DOHH2 (cell line): Measurements from ENCODE around the gene NANOG.
"Not testable (repeated sequence)": the region's sequence is repeated elsewhere in the genome, so short reads cannot be mapped to it uniquely, and the experiment has no call there.

Experiments used
- H3F3A ChIP-seq: fragments of 200-600 bp; sonication (generic), shearing (Covaris generic); 2 replicates; pipeline ENCODE4 v1.6.0; 2016; ENCODE audit warnings: antibody characterized with exemption, mild to moderate bottlenecking; ENCODE audit not compliant: control insufficient read depth, insufficient read depth
- H3K27ac ChIP-seq: fragments of 200-600 bp; sonication (generic); 2 replicates; pipeline ENCODE4 v1.5.1; 2014; ENCODE audit warnings: low read depth, mild to moderate bottlenecking, low read length, moderate library complexity
- H3K27me3 ChIP-seq: fragments of 200-600 bp; sonication (generic); 2 replicates; pipeline ENCODE4 v1.6.1; 2014; ENCODE audit warnings: mild to moderate bottlenecking, low read length, mixed read lengths; ENCODE audit not compliant: control insufficient read depth
- H3K36me3 ChIP-seq: fragments of 200-600 bp; sonication (generic); 2 replicates; pipeline ENCODE4 v1.6.1; 2014; ENCODE audit warnings: mild to moderate bottlenecking, low read length, moderate library complexity, mixed read lengths; ENCODE audit not compliant: control insufficient read depth
- H3K4me1 ChIP-seq: fragments of 200-600 bp; sonication (generic); 2 replicates; pipeline ENCODE4 v1.6.1; 2014; ENCODE audit warnings: mild to moderate bottlenecking, low read length, mixed read lengths; ENCODE audit not compliant: control insufficient read depth
- H3K4me2 ChIP-seq: fragments of 200-600 bp; sonication (generic); 2 replicates; pipeline ENCODE4 v1.6.0; 2014; ENCODE audit warnings: mild to moderate bottlenecking, low read length, moderate library complexity
- H3K4me3 ChIP-seq: fragments of 200-600 bp; sonication (generic); 2 replicates; pipeline ENCODE4 v1.5.1; 2014; ENCODE audit warnings: mild to moderate bottlenecking, low read length, mixed read lengths
- H3K79me2 ChIP-seq: fragments of 200-600 bp; sonication (generic); 2 replicates; pipeline ENCODE4 v1.6.1; 2014; ENCODE audit warnings: mild to moderate bottlenecking, low read length, mixed read lengths; ENCODE audit not compliant: control insufficient read depth
- H3K9me2 ChIP-seq: fragments of 200-600 bp; sonication (generic); replicated peaks from 2 replicates; pipeline ENCODE4 v1.6.1; 2014; ENCODE audit warnings: mild to moderate bottlenecking, low read length, mixed read lengths; ENCODE audit not compliant: control insufficient read depth
- H3K9me3 ChIP-seq: fragments of 200-600 bp; sonication (generic); 2 replicates; pipeline ENCODE4 v1.6.1; 2014; ENCODE audit warnings: antibody characterized with exemption, low read length, mixed read lengths; ENCODE audit not compliant: control insufficient read depth, insufficient read depth
- H4K20me1 ChIP-seq: fragments of 200-600 bp; sonication (generic); 2 replicates; pipeline ENCODE4 v1.6.0; 2014; ENCODE audit warnings: low read depth, mild to moderate bottlenecking, antibody characterized with exemption, low read length, moderate library complexity; ENCODE audit not compliant: control insufficient read depth, insufficient read depth
- EZH2phosphoT487 ChIP-seq: fragments of 200-600 bp; sonication (generic); IDR thresholded peaks from 2 replicates; pipeline ENCODE4 v1.6.1; 2017; ENCODE audit warnings: borderline replicate concordance, mild to moderate bottlenecking, antibody characterized with exemption, low read length, moderate library complexity, mixed read lengths
- TF ChIP-seq, protein P1 (sequence below): fragments of 200-600 bp; sonication (generic); IDR thresholded peaks from one replicate; pipeline ENCODE4 v1.5.1; 2014; ENCODE audit warnings: antibody characterized with exemption, mild to moderate bottlenecking, low read depth, low read length; ENCODE audit not compliant: poor library complexity, severe bottlenecking

NANOG gene

DNA sequence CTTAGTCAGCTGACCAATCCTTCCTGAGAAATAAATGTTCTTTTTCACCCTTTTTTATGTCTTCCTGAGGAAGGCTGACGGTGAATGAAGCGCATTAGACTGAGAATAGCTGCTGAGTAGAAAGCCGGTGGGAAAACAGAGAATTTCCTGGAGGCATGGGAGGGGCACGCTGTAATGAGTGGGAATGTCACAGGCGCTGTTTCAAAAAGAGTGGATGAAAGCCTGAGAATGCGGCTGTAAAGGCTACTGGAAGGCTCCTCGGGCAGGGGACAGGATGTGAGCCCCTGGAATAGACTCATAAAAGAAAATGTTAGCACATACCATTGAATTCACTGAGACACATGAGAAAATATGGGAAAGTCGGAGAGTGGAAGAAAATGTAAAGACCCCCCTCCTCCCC is 53.9 kb downstream of the NANOG start:
- not testable (repeated sequence) for H3K79me2 ChIP-seq, H3K4me1 ChIP-seq, H3K4me3 ChIP-seq, H4K20me1 ChIP-seq, H3K27me3 ChIP-seq, H3K36me3 ChIP-seq, H3K4me2 ChIP-seq, H3K9me2 ChIP-seq, H3F3A ChIP-seq, H3K27ac ChIP-seq, H3K9me3 ChIP-seq

GRCh38 chr12:7843583-7843982 is 54.4 kb downstream of the NANOG start:
- H3K4me2 ChIP-seq, result not testable (repeated sequence)

DNA sequence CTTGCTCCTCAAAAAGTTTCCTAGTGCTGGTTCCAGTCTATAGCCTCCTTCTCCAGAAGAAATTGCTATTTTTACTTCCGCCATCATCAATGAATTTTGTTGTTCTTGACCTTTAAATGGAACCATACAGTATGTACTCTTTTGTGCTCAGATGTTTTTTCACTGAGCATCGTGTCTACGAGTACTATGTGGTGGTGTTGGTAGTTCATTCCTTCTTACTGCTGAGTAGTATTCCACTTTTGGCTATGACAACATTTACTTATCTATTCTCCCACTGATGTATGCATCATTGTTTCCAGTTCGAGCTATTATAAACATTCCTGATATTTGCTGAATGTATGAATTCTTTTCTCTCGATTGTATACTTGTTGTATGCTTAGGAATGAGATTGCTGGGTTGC is 54.9 kb downstream of the NANOG start:
- no peak overlapping the region for H3K27ac ChIP-seq

More at GRCh38 chr12:7843583-7843982, 54.4 kb downstream of the NANOG start:
- H3K9me2 ChIP-seq, H3K27ac ChIP-seq, H3K36me3 ChIP-seq, H4K20me1 ChIP-seq, H3K4me1 ChIP-seq, H3K4me3 ChIP-seq, H3K27me3 ChIP-seq, H3F3A ChIP-seq, H3K79me2 ChIP-seq, H3K9me3 ChIP-seq: not testable (repeated sequence)

DNA sequence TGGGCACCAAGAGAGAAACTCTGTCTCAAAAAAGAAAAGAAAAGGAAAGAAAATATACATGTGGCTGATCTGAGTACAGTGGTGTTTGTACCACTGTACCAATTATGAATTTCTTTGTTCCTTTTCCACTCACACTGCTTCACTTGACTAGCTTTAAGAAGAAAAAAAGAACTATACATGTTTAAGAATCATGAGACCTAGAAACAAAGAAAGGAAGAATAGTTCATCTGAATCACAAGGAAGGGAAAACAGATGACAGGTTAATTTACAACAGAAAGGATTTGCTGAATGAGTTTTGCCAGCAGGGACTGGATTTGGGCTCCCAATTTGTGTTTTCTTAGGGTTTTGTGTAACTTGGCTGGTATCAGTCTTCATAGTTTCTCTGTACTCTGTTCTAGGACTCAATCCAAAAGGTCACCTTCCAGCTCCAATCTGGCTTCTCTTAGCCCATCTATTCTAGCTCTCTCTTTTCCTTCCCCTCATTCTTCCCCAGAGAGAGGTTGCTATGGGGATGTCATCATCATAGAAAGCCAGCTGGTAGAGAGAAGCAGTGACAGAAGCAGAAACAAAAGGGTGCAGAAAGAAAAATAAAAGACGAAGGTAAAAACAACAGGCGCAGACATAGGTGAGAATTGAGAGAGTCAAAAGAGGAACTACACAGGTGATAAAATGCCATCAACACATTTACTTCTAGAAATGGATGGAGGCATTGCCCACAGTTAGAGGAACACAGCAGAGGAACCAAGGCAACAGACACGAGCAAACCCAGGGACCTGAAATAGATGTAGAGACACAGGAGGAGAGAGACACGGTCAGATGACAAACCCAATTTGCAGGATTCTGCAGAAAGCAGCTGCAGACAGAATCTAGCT is 58.3 kb downstream of the NANOG start:
- not testable (repeated sequence) for H3K79me2 ChIP-seq, H3K27me3 ChIP-seq, H4K20me1 ChIP-seq, H3K9me3 ChIP-seq, H3K4me1 ChIP-seq, H3F3A ChIP-seq, H3K4me2 ChIP-seq, H3K27ac ChIP-seq, H3K4me3 ChIP-seq, H3K9me2 ChIP-seq, H3K36me3 ChIP-seq

More for the DNA sequence above, 54.9 kb downstream of the NANOG start:
- H3F3A ChIP-seq, result no peaks in the 10 kb centered on the region
- H3K4me2 ChIP-seq, result no peak overlapping the region
- no peaks in the 10 kb centered on the region for H4K20me1 ChIP-seq
- no peaks in the 10 kb centered on the region for H3K4me1 ChIP-seq
- no peaks in the 10 kb centered on the region for H3K9me2 ChIP-seq
- H3K27me3 ChIP-seq, result no peaks in the 10 kb centered on the region; the same call in 1 of the 2 replicates
- TF ChIP-seq EZH2phosphoT487, result no peak
- TF ChIP-seq, protein P1, sequence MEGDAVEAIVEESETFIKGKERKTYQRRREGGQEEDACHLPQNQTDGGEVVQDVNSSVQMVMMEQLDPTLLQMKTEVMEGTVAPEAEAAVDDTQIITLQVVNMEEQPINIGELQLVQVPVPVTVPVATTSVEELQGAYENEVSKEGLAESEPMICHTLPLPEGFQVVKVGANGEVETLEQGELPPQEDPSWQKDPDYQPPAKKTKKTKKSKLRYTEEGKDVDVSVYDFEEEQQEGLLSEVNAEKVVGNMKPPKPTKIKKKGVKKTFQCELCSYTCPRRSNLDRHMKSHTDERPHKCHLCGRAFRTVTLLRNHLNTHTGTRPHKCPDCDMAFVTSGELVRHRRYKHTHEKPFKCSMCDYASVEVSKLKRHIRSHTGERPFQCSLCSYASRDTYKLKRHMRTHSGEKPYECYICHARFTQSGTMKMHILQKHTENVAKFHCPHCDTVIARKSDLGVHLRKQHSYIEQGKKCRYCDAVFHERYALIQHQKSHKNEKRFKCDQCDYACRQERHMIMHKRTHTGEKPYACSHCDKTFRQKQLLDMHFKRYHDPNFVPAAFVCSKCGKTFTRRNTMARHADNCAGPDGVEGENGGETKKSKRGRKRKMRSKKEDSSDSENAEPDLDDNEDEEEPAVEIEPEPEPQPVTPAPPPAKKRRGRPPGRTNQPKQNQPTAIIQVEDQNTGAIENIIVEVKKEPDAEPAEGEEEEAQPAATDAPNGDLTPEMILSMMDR, result no peak
- H3K79me2 ChIP-seq, result no peaks in the 10 kb centered on the region
- H3K36me3 ChIP-seq, result no peaks in the 10 kb centered on the region
- no peak overlapping the region for H3K4me3 ChIP-seq
- no peaks in the 10 kb centered on the region for H3K9me3 ChIP-seq

- H4K20me1 ChIP-seq, H3K9me3 ChIP-seq, H3K79me2 ChIP-seq, H3K27me3 ChIP-seq, H3K36me3 ChIP-seq, H3K27ac ChIP-seq, H3K4me1 ChIP-seq, H3K4me2 ChIP-seq, H3F3A ChIP-seq, H3K9me2 ChIP-seq, H3K4me3 ChIP-seq: not testable (repeated sequence)
Measured at GRCh38 chr12:7848098-7848422, 58.9 kb downstream of the NANOG start.
